ENCODE data around the gene THPO.

DNA sequence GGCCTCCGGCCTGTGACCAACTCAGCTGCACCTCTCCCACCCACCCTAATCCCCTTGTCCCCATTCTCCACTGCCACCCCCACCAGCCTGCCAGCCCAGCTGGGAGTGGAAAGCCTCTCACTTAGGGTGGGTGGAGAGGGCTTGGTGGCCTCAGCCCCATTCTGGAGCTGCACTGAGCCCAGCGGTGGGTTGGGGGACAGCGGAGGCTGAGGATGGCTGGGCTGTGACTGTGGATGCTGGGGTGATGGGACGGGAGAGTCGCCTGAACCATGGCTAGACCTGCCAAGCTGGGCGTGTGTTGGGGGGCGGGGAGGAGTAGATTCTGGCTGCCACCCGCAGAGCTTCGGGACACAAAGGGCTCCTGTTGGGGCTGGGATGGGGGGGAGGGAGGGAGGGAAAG, 18.4 kb downstream of the THPO start:
- TF ChIP-seq, protein P1, sequence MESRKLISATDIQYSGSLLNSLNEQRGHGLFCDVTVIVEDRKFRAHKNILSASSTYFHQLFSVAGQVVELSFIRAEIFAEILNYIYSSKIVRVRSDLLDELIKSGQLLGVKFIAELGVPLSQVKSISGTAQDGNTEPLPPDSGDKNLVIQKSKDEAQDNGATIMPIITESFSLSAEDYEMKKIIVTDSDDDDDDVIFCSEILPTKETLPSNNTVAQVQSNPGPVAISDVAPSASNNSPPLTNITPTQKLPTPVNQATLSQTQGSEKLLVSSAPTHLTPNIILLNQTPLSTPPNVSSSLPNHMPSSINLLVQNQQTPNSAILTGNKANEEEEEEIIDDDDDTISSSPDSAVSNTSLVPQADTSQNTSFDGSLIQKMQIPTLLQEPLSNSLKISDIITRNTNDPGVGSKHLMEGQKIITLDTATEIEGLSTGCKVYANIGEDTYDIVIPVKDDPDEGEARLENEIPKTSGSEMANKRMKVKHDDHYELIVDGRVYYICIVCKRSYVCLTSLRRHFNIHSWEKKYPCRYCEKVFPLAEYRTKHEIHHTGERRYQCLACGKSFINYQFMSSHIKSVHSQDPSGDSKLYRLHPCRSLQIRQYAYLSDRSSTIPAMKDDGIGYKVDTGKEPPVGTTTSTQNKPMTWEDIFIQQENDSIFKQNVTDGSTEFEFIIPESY (CRISPR knock-in tag; IDR thresholded peaks at IDR 0.05) = no peak
- TF ChIP-seq CTCF (IDR thresholded peaks at IDR 0.05 in 2 of 3, conservative IDR thresholded peaks at IDR 0.05 in 1 of 3; ENCODE audit: insufficient read depth in 2 of 3, low read depth in 1 of 3, low read length in 3 of 3) (no peak), RNF219 (CRISPR knock-in tag; IDR thresholded peaks at IDR 0.05) (no peak), DPF2 (IDR thresholded peaks at IDR 0.05) (no peak), SRSF3 (IDR thresholded peaks at IDR 0.05; ENCODE audit: insufficient read depth, low read length) (no peak), PYGO2 (tag; IDR thresholded peaks at IDR 0.05) (no peak), TAF1 (IDR thresholded peaks at IDR 0.05; ENCODE audit: control insufficient read depth, extremely low read depth, insufficient read depth, low read length, severe bottlenecking) (no peak), YY1 (IDR thresholded peaks at IDR 0.05; ENCODE audit: borderline replicate concordance in 1 of 3, control insufficient read depth in 1 of 3, extremely low read depth in 1 of 3, insufficient read depth in 3 of 3, insufficient read length in 1 of 3, insufficient replicate concordance in 2 of 3, low read depth in 1 of 3, low read length in 2 of 3) (no peak), ZNF41 (CRISPR knock-in tag; conservative IDR thresholded peaks at IDR 0.05) (no peak), POLR2AphosphoS5 (IDR thresholded peaks at IDR 0.05; ENCODE audit: control insufficient read depth, insufficient read depth, low read depth, low read length) (no peak)
- TF ChIP-seq, protein P2, sequence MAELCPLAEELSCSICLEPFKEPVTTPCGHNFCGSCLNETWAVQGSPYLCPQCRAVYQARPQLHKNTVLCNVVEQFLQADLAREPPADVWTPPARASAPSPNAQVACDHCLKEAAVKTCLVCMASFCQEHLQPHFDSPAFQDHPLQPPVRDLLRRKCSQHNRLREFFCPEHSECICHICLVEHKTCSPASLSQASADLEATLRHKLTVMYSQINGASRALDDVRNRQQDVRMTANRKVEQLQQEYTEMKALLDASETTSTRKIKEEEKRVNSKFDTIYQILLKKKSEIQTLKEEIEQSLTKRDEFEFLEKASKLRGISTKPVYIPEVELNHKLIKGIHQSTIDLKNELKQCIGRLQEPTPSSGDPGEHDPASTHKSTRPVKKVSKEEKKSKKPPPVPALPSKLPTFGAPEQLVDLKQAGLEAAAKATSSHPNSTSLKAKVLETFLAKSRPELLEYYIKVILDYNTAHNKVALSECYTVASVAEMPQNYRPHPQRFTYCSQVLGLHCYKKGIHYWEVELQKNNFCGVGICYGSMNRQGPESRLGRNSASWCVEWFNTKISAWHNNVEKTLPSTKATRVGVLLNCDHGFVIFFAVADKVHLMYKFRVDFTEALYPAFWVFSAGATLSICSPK (IDR thresholded peaks at IDR 0.05; ENCODE audit: borderline replicate concordance) = no peak

All from K562 (cell line).